GM20431 (cell line): ENCODE data around the gene CRHR1.
"Not testable (repeated sequence)": the region's sequence is repeated elsewhere in the genome, so short reads cannot be mapped to it uniquely, and the experiment has no call there.

ENCODE experiments used
- in situ Hi-C: fragments of 300-500 bp; cut with MseI, MboI; formaldehyde crosslinking; loops from one replicate; pipeline ENCODE4 v1.15.0; 2020; ENCODE audit warnings: low sequenced_read_pairs; ENCODE audit not compliant: unreplicated experiment

CRHR1 gene

DNA sequence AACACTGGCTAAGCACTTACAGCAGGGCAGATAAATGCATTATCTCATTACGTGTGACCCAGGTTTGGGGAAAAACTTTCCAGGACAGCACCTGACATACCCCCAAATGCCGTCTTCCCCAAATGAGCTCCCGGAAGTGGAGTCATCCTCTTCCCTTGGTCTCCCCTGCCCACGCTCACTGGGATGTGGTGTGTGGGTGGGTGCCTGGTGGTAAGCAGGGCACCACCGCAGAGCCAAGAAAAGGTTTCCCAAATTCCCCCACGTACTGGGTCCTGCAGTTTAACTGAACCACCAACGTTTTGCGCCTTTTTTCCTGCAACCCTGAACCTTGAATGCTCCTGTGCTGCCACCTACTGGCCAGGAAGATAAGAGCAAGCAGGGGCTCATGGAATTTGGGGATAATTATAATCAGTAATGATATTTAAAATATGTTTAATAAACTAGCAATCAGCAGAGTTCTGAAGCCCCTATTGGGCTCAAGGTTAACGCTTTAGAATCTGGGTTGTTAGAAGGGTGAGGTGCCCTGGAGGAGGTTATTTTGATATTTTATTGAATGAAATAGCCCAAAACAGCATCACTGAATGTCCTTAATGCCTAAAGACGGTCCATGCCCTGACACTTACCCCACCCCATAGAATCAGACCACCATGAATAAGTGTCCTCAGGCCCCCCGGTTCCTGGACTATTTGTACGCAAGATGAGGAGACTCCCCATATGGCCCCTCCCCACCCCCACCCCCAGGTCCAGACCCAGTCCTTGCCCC lies 68.6 kb downstream of the CRHR1 start:
- in situ Hi-C loops: no loop called here

- in situ Hi-C loops: no loop called here
Measured at GRCh38 chr17:45854209-45854608, 70.1 kb downstream of the CRHR1 start.

GRCh38 chr17:45855691-45856336 lies 71.7 kb downstream of the CRHR1 start:
- in situ Hi-C loops: no loop called here

- in situ Hi-C loops: no loop called here
Measured at GRCh38 chr17:45857977-45858708, 74.0 kb downstream of the CRHR1 start.

DNA sequence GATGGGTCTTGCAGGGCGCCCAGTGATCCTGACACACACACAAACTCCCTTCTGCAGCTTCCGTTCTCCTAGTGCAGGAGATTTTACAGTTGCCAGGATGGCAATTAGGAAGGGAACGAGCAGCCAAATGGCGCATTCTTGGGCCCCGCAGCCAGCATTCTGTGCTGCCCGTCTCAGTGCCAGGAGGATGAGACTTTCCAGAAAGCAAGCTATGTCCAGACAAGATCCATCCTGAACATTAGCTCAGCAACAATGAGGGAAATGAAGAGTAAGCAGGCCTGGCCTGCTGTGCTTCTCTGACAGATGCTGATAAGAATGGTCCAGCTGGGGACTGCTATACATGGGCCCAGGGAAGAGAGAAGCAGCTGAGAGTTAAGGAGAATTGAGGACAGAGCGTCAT lies 77.0 kb downstream of the CRHR1 start:
- in situ Hi-C loops: no loop called here

GRCh38 chr17:45862127-45862526 lies 78.0 kb downstream of the CRHR1 start:
- in situ Hi-C loops: not testable (repeated sequence)

GRCh38 chr17:45863857-45864654 lies 79.9 kb downstream of the CRHR1 start:
- in situ Hi-C loops: no loop called here

DNA sequence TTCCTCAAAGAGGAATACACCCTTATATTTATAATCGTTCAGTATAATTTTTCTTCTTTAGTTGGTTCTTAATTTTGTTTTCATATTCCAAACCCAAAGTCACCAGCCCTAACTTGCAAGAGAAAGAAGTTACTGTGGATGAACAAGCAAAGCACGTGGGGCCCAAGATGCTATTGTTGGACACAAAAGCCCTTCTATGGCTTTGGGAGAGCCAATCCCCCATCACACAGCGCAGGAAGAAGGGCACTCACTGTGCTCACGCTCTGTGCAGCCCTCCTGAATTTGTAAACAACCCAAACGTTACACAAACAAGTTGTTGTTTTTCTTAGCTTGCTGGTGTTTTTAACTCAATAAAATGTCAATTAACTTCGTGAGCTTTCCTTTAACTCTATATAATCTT lies 83.1 kb downstream of the CRHR1 start:
- in situ Hi-C loops: no loop called here

GRCh38 chr17:45867702-45868101 lies 83.6 kb downstream of the CRHR1 start:
- in situ Hi-C loops: no loop called here

- in situ Hi-C loops: no loop called here
Measured at GRCh38 chr17:45868276-45868675, 84.2 kb downstream of the CRHR1 start.

DNA sequence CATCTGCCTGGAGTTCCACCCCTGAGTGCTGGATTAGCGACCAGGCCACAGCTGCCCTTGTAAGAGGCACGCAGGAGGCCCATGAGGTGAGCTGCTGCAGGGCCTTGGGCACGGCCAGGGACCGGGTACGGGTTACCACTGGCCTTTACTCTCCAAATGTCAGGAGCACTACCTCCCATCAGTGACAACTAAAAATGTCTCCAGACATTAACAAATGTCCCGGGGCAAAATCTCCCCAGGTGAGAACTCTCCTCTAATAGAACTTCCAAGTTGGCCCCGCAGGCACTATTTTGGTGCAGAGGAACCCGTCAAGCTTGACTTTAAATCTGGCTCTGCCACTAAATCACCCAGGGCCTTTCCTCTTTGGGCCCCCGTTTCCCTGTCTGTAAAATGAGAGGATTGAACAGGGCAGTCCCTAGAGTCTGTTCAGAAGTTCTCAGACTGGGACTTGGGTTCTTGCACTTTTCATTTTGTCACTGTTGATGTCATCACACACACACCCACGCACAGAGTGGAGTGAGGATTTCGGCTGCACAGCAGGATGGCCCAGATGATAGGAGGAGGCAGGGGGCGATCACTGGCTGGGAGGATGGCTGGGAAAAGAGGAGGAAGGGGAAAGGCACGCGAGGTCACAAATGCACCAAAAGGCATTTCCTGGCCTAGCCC lies 85.7 kb downstream of the CRHR1 start:
- in situ Hi-C loops: no loop called here

DNA sequence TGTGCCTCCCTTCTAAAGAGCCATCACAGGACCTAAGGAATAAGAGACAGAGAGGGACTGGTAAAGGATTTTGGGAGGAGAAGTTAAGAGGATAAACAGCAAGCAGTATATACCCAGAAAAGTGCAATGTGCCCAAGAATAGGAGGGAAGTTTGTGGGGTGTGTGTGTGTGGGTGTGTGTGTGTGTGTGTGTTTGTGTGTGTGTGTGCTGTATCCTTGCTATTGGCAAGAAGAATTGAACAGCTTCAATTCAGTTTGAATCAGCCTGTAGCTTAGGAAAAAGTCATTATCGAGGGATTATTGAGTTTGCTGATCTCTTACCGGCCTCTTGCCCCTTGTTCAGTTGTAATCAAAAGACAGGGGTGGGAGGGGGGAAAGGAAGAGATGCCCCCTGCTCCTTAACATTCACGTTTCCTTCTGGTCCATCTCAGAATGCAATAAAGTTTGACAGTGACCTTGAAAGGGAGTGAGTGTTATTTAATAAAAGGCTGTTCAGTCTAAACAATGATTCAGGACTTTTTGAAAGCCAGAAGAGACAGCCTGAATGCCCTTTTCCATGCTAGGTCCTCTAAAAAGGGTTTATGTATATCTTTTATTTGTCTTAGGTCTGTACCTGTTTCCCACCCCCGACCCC lies 86.3 kb downstream of the CRHR1 start:
- in situ Hi-C loops: no loop called here

DNA sequence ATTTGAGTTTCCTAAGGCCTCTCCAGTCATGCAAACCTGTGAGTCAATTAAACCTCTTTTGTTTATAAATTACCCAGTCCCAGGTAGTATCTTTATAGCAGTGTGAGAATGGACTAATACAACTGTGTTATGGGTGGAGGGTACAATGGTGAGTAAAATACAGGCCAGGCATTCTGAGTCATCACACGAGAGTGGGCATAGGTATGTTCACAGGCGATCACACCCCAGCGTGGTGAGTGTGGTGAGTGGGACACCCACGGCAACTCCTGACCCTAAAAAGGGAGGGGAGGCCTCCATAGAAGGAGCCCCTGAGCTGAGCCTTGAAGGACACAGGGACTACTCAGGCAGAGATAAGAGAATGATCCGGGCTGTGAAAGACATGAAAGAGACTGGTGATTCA lies 87.6 kb downstream of the CRHR1 start:
- in situ Hi-C loops: no loop called here

GRCh38 chr17:45873728-45874127 lies 89.6 kb downstream of the CRHR1 start:
- in situ Hi-C loops: no loop called here

- in situ Hi-C loops: no loop called here
Measured at GRCh38 chr17:45874151-45874550, 90.0 kb downstream of the CRHR1 start.

GRCh38 chr17:45876539-45876938 lies 92.4 kb downstream of the CRHR1 start:
- in situ Hi-C loops: no loop called here

DNA sequence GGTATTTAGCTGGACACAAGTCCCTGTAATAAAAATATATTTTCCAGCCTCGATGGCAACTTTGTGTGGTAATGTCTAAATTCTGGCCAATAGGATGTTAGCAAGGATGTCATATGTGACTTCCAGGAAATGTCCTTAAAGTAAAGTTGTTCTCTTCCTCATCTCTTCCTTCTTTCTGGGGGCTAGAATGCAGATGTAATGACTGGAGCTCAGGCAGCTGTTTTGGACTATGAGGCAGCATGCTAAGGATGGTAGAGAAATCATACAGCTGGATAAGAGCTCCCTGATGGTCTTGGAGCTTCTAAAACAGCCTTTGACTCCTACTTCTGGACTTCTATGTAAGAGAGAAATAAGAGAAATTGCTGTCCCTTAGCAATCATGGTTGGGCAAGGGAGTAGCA lies 93.3 kb downstream of the CRHR1 start:
- in situ Hi-C loops: no loop called here

GRCh38 chr17:45883063-45883462 lies 98.9 kb downstream of the CRHR1 start:
- in situ Hi-C loops: no loop called here
